KBM-7 (cell line): ENCODE measurements around the gene DVL2.
A peak's percentile ranks its signal among the peaks of the same experiment; 100 is the strongest.
"Not testable (repeated sequence)": the region's sequence is repeated elsewhere in the genome, so short reads cannot be mapped to it uniquely, and the experiment has no call there.

Experiments
- DNase-seq: peaks from one replicate; pipeline ENCODE4 v3.0.0-alpha.2; 2015
- in situ Hi-C: fragments of 300-500 bp; cut with MboI; formaldehyde crosslinking; loops from 2 replicates; pipeline ENCODE4 v1.14.3; 2020; ENCODE audit warnings: low sequenced_read_pairs, low pct_unique_long_range_greater_than_20kb, mixed read lengths

DVL2 gene

GRCh38 chr17:7258731-7259554 is 24.6 kb upstream of the DVL2 start:
- in situ Hi-C loops = no loop called here
- DNase-seq = no peak

DNA sequence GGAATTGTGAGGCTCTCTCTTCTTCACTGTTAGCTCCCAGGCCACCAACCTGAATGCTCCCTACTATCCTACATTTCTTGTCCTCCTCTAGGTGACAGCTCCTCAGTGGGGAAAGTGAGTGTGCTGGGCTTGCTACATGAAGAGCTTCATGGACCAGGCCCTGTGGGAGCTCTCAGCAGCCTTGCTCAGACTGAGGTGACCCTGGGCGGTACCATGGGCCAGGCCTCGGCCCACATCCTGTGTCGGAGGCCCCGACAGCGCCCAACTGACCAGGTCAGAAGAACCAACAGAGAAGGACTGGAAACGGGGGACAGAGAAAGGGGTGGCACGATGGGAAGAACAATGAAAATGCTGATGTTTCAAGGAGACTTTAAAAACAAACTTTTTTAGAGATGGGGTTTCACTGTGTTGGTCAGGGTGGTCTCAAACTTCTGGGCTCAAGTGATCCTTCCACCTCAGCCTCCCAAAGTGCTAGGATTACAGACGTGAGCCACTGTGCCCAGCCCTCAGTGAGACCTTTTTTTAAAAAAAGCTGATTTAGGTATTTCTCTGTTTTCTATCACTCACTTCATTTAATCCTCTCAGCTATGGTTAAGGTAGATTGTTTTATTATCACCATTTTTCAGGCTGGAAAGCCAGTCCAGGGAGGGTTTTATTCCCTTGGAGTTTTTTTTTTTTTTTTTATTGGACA is 22.6 kb upstream of the DVL2 start:
- no peak for DNase-seq
- in situ Hi-C loops = no loop called here

- DNase-seq = no peak
Measured at GRCh38 chr17:7254511-7254910, 20.2 kb upstream of the DVL2 start.

DNA sequence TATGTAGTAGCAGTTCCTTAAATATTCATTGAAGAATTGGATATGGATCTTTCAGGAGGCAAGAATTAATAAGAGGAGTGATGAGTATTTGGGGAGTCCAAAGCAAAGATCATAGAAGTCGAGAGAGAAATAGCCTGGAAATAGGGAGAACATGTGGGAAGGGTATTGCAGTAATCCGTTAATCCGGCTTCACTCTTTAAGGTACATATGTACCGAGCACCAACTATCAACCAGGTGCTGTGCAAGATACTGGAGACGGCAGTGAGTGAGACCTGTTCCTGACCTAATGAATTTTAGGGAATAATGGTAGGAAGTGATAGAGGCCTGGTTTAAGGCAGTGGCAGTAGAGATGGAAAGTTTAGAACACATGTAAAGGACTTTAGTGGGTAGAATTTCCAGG is 18.8 kb upstream of the DVL2 start:
- in situ Hi-C loops = no loop called here
- DNase-seq = no peak

More at GRCh38 chr17:7254511-7254910, 20.2 kb upstream of the DVL2 start:
- in situ Hi-C loops = no loop called here

- in situ Hi-C loops = no loop called here
- peak; percentile 99 for DNase-seq
Measured at GRCh38 chr17:7252176-7253043, 18.1 kb upstream of the DVL2 start, which contains the start of gene ELP5. Gene ELP5, plus strand, starts transcription at chr17:7252215. Its CDS starts 336 bp downstream, at chr17:7252551.

DNA sequence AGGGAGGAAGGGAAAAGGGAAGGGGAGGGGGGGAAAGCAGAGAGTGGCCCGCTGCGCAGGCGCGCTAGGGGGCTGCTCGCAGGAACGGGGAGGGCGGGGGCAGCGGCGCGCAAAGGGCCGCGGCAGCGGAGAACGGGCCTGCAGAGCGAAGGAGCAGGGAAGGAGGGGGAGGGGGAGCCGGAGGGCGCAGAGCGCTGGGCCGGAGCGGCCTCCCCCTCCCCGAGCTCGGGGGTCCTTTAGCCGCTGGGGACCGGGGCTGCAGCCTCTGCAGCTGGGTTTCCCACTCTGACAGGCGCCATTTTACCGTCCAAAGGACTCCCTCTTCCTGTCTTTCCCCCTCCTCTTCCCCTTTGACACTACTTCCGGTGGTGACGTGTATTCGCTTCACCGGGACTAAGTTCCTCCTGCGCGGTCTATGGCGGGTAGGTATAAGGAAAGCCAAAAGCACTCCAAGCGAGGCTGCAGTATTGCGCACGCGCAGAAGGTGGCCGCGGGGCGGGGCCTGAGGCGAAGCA is 17.4 kb upstream of the DVL2 start, which contains the start of gene CTDNEP1:
TSS of gene CTDNEP1 (minus strand) at position 74 of the 515 bp plus-strand sequence. CDS start 438 bp downstream, outside the sequence.
- DNase-seq = no peak
- in situ Hi-C loops = no loop called here

DNA sequence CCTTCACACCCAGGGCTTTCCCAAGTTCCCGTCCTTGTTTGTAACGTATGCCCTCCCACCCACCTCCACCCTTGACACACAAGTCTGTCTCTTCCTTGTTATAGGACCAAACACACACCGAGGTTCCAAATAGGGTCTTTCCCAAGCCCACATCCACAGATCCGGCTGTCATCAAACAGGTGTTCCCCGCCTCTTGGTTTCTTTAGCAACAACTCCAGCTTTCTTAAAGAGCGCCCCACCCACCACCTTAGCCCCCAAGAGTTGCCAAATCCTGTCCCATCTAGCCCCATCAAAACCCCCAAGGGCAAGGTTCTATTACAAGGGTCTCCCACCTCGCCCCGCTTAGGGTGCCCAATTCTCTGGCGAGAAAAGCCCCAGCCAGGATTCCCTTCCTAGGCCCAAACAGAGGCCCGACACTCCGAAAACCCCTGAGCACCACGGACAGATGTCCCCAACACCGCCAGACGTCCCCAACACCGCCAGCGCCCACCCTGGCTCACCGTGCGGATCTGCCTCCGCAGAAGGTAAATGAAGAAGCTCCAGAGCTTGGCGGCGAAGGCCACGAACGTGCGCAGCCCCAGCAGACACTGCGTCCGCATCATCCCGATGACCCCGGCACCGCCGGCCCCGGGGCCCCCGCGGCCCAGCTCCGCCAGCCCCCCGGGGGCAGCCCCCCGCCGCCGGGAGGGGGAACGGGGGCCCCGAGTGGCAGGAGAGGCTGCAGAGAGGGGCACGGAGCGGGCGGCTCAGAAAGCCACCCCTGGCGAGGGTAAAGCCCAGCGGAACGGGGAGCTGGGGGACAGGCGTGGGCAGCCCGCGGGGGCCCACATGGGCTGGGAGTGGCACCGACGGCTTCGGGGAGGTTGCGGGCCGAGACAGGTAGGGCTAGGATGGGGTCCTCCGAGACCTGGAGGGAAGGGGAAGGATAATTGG is 16.6 kb upstream of the DVL2 start:
- in situ Hi-C loops = no loop called here
- DNase-seq = no peak

- DNase-seq = peak; percentile 49
- in situ Hi-C loops = no loop called here
Measured at GRCh38 chr17:7249830-7250229, 15.5 kb upstream of the DVL2 start.

GRCh38 chr17:7249214-7249613 is 14.9 kb upstream of the DVL2 start:
- no peak for DNase-seq
- in situ Hi-C loops = no loop called here

DNA sequence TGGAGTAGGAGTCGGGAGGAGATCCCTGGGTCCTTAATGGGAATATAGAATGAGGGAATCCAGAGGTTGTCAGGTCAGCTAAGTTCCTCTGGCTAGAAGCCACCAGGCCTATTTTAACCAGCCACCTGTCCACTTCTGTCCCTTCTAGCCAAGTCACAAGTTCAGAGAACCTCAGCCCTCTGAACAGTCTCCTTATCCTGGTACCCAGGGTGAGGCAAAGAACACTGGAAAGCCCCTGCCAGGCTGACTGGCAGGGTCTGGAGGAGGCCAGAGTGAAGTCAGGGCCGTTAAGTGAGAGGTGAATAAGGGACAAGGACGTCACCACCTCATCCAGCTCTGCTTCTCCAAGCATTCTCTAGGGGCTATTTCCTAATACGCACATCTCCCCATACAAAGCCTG is 14.5 kb upstream of the DVL2 start:
- DNase-seq = no peak
- in situ Hi-C loops = no loop called here

GRCh38 chr17:7246779-7247178 is 12.5 kb upstream of the DVL2 start:
- DNase-seq = no peak
- in situ Hi-C loops = no loop called here

- DNase-seq, in situ Hi-C loops: not testable (repeated sequence)
Measured at GRCh38 chr17:7243838-7244237, 9.5 kb upstream of the DVL2 start.

DNA sequence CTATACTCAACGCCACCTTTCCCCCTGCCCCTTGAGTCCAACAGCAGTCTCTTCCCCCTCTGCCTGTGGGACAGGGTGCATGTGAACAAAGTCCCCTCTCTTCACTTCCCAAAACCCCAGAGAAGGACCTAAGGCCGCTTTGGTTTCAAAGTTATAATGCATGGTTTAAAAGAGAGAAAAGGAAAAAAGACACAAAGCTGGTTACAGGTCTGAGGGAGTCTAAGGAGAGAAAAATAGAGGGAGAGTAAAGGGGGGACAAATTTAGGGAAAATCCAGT is 9.1 kb upstream of the DVL2 start:
- no peak for DNase-seq
- in situ Hi-C loops = no loop called here

DNA sequence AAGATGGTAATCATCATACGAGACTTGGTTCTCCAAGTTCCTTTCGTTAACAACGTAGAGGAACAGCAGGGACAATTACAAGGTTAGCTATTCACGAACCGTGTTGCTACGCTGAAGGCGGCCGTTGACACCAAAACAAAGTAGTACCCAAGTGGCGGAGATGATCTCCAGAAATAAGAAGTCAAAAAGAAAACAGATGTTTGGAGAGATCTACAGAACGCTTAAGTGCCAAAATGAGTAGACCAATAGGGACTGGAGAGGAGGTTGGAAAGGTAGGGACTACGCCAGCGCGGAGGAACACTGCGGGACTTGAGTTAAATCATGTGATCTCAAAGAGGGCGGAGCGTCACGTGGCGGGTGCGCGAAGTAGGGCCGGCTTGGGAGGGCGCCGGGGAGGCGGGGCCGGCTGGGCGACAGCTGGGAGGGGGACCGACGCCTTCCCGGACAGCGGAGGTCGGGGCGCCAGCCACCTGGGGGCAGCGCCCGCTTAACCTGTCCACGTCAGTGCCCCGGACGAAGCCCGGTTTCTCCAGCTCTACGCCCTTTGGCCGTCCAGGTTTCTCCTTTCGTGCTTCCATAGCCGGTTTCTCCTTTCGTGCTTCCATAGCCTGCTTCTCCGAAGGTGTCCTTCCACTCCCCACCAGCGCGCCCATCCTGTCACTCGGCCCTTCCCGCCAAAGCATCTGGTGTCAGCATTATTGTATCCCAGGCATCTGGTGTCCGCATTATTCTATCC is 8.6 kb upstream of the DVL2 start:
- in situ Hi-C loops = no loop called here
- DNase-seq = peak; percentile 95

GRCh38 chr17:7241783-7242716 is 7.7 kb upstream of the DVL2 start, which contains the start of gene GABARAP:
Gene GABARAP, minus strand, starts transcription at chr17:7242449. Its CDS starts 119 bp downstream, at chr17:7242330.
- in situ Hi-C loops = no loop called here
- DNase-seq = peak; percentile 95

DNA sequence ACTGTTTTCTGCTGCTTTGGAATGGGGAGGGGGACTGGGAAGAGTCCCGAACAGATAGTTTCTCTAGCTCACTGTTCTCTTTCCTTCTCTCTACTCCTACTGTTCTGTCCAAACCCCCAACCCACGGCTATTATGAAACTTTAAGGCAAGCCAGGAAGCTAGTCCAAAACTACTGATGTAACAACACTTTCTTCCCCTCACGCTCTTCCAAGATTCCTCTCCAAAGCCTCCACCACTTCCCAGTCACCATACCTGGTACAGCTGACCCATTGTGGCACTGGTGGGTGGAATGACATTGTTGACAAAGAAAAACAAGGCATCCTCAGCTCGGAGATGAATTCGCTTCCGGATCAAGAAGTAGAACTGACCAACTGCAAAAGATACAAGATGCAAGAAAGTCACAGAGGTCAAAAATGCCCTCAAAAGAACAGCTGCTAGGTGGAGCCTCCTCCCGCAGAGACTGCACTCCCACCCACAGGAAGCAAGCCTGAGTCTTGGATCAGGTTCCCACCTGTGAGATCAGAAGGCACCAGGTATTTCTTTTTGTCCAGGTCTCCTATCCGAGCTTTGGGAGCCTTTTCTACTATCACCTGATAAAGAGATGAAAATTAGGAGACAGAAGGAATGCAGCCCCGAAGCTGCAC is 6.9 kb upstream of the DVL2 start:
- in situ Hi-C loops = no loop called here
- no peak for DNase-seq
